Heart right ventricle (tissue), 16 donors: ENCODE measurements around the gene UBAP2. TPM values are rescaled to one million over a fixed set of nuclear protein-coding genes. Genes with fewer than 3 reads are reported as not detected.

Experiments
- ATAC-seq, 8 donors: fragments of 200-7000 bp; cut with Tn5 transposase; one replicate each; pipeline ENCODE4 v1.9.1; 2020; ENCODE audit warnings: mild to moderate bottlenecking in 8 of 8, moderate library complexity in 8 of 8, moderate number of reproducible peaks in 1 of 8
- DNase-seq, 2 donors: peaks; one replicate each; pipeline ENCODE4 v3.0.0-alpha.2; 2020
- H3K27ac ChIP-seq, 10 donors: fragments of 200-600 bp; sonication (generic) in 2 of 10; one replicate each; pipeline versions ENCODE4 v1.5.0 to v1.8.0; 2020 to 2022; ENCODE audit warnings: mild to moderate bottlenecking in 3 of 10
- H3K27me3 ChIP-seq, 7 donors: fragments of 200-600 bp; one replicate each; pipeline ENCODE4 v1.8.0; 2021 to 2022; ENCODE audit warnings: mild to moderate bottlenecking in 2 of 7
- H3K36me3 ChIP-seq, 9 donors: fragments of 200-600 bp; sonication (generic) in 1 of 9; one replicate each; pipeline versions ENCODE4 v1.5.0 to v1.8.0; 2020 to 2022; ENCODE audit warnings: mild to moderate bottlenecking in 2 of 9
- H3K4me1 ChIP-seq, 9 donors: fragments of 200-600 bp; sonication (generic) in 1 of 9; one replicate each; pipeline versions ENCODE4 v1.5.0 to v1.8.0; 2020 to 2022; ENCODE audit warnings: mild to moderate bottlenecking in 4 of 9
- H3K4me3 ChIP-seq, 10 donors: fragments of 200-600 bp; sonication (generic) in 2 of 10; one replicate each; pipeline versions ENCODE4 v1.5.0 to v1.8.0; 2020 to 2022; ENCODE audit warnings: mild to moderate bottlenecking in 7 of 10, moderate library complexity in 2 of 10
- H3K9me3 ChIP-seq, 11 donors: fragments of 200-600 bp in 10 of 11; sonication (generic) in 2 of 11; one replicate each; pipeline versions ENCODE4 v1.5.0 to v1.8.0; 2013 to 2022; ENCODE audit warnings: mild to moderate bottlenecking in 2 of 11, control low read depth in 1 of 11, moderate library complexity in 1 of 11
- WGBS, 2 donors: extraction: QIAGEN DNeasy Blood & Tissue Kit; methylation state at CpG; one replicate each; pipeline ENCODE4 v1.1.7; 2013; ENCODE audit warnings: inconsistent platforms in 1 of 2; 5-methylcytosine and 5-hydroxymethylcytosine counted together
- intact Hi-C, 10 donors: fragments of 100-400 bp; cut with DNase I; formaldehyde crosslinking; loops; one replicate each; pipeline versions ENCODE4 v1.11.1 to v1.14.2; 2022
- polyA plus RNA-seq, 2 donors: library from polyadenylated mRNA; stranded (reverse); fragments of 200-250 nt; gene quantifications; one replicate each; pipeline ENCODE4 v1.2.3, GENCODE V29; 2013
- total RNA-seq, 10 donors: library from RNA; stranded (reverse); fragmentation: NEBNext Ultra II Directional in 3 of 10; extraction: Animal tissue kit (Norgen Biotek cat#: 25700) in 3 of 10; gene quantifications; one replicate each; pipeline versions ENCODE4 v1.2.1 to v1.2.4, GENCODE V29; 2021 to 2023
- TF ChIP-seq, protein P1 (sequence below), 9 donors: fragments of 200-600 bp; sonication (generic) in 2 of 9; IDR thresholded peaks; one replicate each; pipeline versions ENCODE4 v1.5.0 to v1.8.0; 2021 to 2022; ENCODE audit warnings: antibody characterized with exemption in 9 of 9, mild to moderate bottlenecking in 5 of 9, moderate library complexity in 1 of 9
- donor health status: Arrhythmogenic right ventricular cardiomyopathy.
- donor health status: ischemic (EF 13 %, LVEDD 7.1; RV severe dilation, severe dysfunction).
- donor health status: healthy with polysubstance abuse.
- donor health status: DM: no; HTN: yes; CAD: no.
- donor health status: DM: no; HTN: no; CAD: no.
- donor health status: ischemic (EF 25% LVEDD 6.9; RV normal size, moderate dysfunction).
- donor health status: ischemic (EF 25% LVEDD 5.7; RV mildly dilated, moderate dysfunction).
- donor health status: healthy.
- donor health status: DM: yes; HTN: yes; CAD: no.
- donor health status: Ischemic cardiomyopathy.
- donor health status: ischemic (EF 35%, LVEDD 5.7; RV mildly dilated, moderate dysfunction).
- donor health status: nonischemic (EF 11% LVEDD 7.7; RV severe dilation, severe dysfunction).
- donor health status: DM: yes; HTN: yes; CAD: no.
- donor health status: PGD.
- donor health status: ischemic (EF 29% LVEDD 5.4; RV normal size, mild dysfunction).
- donor health status: nonischemic (EF 23%, LVEDD 6.1; RV moderate dilation, normal function).

Gene UBAP2
- total and polyA plus RNA-seq, 12 donors = 11.7 to 36.9 (median 27.8) TPM

DNA sequence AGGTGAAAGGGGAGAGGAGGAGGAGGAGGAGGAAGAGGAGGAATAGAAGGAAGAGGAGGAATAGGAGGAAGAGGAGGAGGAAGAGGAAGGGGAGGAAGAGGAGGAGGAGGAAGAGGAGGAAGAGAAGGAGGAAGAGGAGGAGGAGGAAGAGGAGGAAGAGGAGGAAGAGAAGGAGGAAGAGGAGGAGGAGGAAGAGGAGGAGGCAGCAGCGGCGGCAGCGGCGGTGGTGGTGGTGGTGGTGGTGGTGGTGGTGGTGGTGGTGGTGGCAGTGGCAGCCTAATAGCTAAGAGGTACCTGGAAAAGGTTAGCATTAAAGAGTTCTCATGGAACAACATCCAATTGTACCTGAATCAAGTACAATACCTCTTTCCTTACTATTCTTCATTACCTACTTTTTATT, 32.5 kb downstream of the UBAP2 start:
- no peaks in the 10 kb centered on the region for H3K27me3 ChIP-seq
- H3K27ac ChIP-seq = no peak overlapping the region
- H3K36me3 ChIP-seq = peaks cover 0 to 55% (median 0%) of the 10 kb centered on the region in 9 donors
- H3K9me3 ChIP-seq = no peaks in the 10 kb centered on the region
- TF ChIP-seq, protein P1, sequence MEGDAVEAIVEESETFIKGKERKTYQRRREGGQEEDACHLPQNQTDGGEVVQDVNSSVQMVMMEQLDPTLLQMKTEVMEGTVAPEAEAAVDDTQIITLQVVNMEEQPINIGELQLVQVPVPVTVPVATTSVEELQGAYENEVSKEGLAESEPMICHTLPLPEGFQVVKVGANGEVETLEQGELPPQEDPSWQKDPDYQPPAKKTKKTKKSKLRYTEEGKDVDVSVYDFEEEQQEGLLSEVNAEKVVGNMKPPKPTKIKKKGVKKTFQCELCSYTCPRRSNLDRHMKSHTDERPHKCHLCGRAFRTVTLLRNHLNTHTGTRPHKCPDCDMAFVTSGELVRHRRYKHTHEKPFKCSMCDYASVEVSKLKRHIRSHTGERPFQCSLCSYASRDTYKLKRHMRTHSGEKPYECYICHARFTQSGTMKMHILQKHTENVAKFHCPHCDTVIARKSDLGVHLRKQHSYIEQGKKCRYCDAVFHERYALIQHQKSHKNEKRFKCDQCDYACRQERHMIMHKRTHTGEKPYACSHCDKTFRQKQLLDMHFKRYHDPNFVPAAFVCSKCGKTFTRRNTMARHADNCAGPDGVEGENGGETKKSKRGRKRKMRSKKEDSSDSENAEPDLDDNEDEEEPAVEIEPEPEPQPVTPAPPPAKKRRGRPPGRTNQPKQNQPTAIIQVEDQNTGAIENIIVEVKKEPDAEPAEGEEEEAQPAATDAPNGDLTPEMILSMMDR (IDR thresholded peaks at IDR 0.05) = no peak
- H3K4me3 ChIP-seq = no peak overlapping the region
- WGBS, 2 donors = 60% methylated on average over 3 of the region's 4 CpGs; no CpG with 5 or more reads in 1 of the 2 donors
- peaks cover 0 to 6% (median 0%) of the 10 kb centered on the region in 9 donors for H3K4me1 ChIP-seq
- intact Hi-C loops = loop anchor here in 2 of 10 donors (10.0 kb wide), 2 partner anchors 59 to 239 kb away; no protein-coding TSS in a partner anchor
- DNase-seq (no peak), ATAC-seq (no peak)

DNA sequence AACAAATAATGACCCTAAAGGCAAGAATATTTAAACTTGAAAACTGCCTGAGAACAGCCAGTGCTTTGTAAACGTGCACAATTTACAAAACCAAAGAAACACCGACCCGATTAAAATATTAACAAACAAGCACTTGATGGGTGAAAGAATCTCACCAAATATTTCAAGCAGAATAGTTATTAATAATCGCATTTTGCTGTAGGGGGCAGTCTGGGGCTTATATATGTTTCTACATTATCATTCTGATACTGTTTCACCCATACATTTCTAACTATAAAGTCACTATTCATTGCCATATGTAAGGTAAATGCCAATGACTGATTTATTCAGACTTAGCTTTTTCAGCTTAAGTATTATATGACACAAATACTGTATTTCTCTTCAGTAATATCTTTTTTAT, 37.7 kb downstream of the UBAP2 start:
- Histone ChIP-seq H3K27ac (no peak overlapping the region), H3K4me3 (no peak overlapping the region), H3K4me1 (no peaks in the 10 kb centered on the region), H3K27me3 (no peaks in the 10 kb centered on the region), H3K9me3 (no peaks in the 10 kb centered on the region), H3K36me3 (peaks cover 0 to 82% (median 0%) of the 10 kb centered on the region in 9 donors)
- DNase-seq (no peak), ATAC-seq (no peak)
- TF ChIP-seq, protein P1 (IDR thresholded peaks at IDR 0.05) = peak in 6 of 9 donors; percentile 28 to 51 (median 38)
- 81 to 85% methylated on average over 4 of the region's 4 CpGs for WGBS, 2 donors
- intact Hi-C loops = loop anchor here in 3 of 10 donors (2.0 to 10.0 kb wide), 3 partner anchors 64 to 244 kb away; no protein-coding TSS in a partner anchor

DNA sequence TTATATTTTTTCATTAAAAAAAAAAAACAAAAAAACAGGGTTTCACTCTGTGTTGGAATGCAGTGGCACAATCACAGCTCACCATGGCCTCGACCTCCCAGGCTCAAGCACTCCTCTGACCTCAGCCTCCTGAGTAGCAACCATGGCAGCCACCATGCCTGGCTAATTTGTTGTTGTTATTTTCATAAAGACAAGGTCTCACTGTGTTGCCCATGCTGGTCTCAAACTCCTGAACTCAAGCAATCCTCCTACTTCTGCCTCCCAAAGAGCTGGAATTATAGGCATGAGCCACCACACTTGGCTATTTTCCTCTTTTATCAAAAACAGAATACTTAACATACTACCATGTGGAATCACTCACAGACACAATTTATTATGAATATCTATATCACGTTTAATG, 46.7 kb downstream of the UBAP2 start:
- Histone ChIP-seq H3K4me1 (peaks cover 0 to 3% (median 0%) of the 10 kb centered on the region in 9 donors), H3K36me3 (peaks cover 0 to 64% (median 8%) of the 10 kb centered on the region in 9 donors), H3K9me3 (no peaks in the 10 kb centered on the region), H3K27ac (no peak overlapping the region), H3K4me3 (no peak overlapping the region), H3K27me3 (no peaks in the 10 kb centered on the region)
- no peak for DNase-seq
- WGBS, 2 donors = 85 to 89% methylated on average over 2 of the region's 2 CpGs
- intact Hi-C loops = loop anchor here in 1 of 10 donors (10.0 kb wide), 1 partner anchor 253 kb away; no protein-coding TSS in a partner anchor
- no peak for ATAC-seq
- TF ChIP-seq, protein P1 (IDR thresholded peaks at IDR 0.05) = no peak

DNA sequence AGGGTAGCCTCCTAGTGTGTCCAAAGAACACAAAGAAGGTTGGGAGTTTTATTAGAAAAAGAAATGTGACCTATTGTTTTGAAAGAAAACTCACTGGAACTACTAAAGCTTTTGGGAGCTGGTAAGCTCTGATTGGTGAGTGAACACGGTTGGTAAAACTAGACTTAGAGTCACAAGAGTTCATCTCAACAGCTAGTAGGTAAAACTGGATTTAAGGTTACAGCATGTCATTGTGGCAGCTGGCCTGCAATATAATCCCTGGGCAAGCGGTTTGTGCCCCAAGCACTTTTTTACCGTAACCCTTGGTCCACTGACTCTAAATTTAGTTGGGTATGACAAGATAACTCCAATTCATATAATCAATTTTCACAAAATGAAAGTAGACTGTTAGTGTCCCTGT, 47.4 kb downstream of the UBAP2 start:
- DNase-seq (no peak), ATAC-seq (no peak)
- Histone ChIP-seq H3K9me3 (no peaks in the 10 kb centered on the region), H3K36me3 (peaks cover 0 to 64% (median 8%) of the 10 kb centered on the region in 9 donors), H3K27me3 (no peaks in the 10 kb centered on the region), H3K4me1 (peaks cover 0 to 3% (median 0%) of the 10 kb centered on the region in 9 donors), H3K4me3 (no peak overlapping the region), H3K27ac (no peak overlapping the region)
- WGBS, 2 donors = 62 to 63% methylated on average over 3 of the region's 3 CpGs
- TF ChIP-seq, protein P1 (IDR thresholded peaks at IDR 0.05) = no peak
- intact Hi-C loops = loop anchor here in 1 of 10 donors (10.0 kb wide), 1 partner anchor 254 kb away; no protein-coding TSS in a partner anchor
